DOHH2 (cell line): ENCODE results near the gene HOXB7.

Experiments used
- EZH2phosphoT487 ChIP-seq: fragments of 200-600 bp; sonication (generic); IDR thresholded peaks from 2 replicates; pipeline ENCODE4 v1.6.1; 2017; ENCODE audit warnings: borderline replicate concordance, mild to moderate bottlenecking, antibody characterized with exemption, low read length, moderate library complexity, mixed read lengths
- TF ChIP-seq, protein P1 (sequence below): fragments of 200-600 bp; sonication (generic); IDR thresholded peaks from one replicate; pipeline ENCODE4 v1.5.1; 2014; ENCODE audit warnings: antibody characterized with exemption, mild to moderate bottlenecking, low read depth, low read length; ENCODE audit not compliant: poor library complexity, severe bottlenecking

DNA sequence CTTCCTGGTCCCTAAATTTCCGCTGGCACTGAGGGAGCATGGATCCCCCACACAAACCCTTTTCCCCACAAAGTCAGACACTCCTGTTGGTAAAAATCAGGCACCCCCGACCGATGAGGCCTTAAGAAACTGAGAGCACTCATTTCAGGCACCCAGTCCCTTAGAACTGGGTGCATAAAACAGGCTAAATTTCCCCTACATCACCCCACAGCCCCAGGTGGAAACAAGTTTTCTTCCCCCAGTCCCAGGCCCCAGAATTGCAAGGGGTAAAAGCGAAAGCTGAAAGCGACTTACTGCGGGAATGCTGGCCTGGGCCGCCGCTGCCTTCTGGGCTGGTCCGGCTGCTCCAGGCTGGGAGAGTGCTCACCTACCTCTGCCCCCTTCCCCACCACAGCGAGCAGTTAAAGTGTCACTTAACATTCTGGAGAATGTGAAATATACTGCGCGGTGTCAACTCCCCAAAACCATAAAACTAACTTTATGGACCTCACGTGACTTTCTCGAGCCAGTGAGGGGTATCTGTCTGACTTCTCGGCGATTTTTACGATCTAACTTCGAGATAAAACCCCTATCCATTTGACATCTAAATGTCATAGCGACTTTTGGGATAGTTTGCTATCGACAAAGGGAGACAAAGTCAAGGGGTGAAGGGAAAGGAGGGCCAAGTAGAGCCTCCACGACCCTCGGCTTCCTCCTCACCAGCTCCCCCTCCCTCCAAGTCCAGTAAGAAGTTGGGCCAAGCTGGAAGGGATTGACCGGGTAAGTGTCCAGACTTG, 20.8 kb downstream of the HOXB7 start, which contains the start of gene HOXB3:
- TF ChIP-seq, protein P1, sequence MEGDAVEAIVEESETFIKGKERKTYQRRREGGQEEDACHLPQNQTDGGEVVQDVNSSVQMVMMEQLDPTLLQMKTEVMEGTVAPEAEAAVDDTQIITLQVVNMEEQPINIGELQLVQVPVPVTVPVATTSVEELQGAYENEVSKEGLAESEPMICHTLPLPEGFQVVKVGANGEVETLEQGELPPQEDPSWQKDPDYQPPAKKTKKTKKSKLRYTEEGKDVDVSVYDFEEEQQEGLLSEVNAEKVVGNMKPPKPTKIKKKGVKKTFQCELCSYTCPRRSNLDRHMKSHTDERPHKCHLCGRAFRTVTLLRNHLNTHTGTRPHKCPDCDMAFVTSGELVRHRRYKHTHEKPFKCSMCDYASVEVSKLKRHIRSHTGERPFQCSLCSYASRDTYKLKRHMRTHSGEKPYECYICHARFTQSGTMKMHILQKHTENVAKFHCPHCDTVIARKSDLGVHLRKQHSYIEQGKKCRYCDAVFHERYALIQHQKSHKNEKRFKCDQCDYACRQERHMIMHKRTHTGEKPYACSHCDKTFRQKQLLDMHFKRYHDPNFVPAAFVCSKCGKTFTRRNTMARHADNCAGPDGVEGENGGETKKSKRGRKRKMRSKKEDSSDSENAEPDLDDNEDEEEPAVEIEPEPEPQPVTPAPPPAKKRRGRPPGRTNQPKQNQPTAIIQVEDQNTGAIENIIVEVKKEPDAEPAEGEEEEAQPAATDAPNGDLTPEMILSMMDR: no peak
- TF ChIP-seq EZH2phosphoT487: no peak; the same call in 1 of the 2 replicates
